Neural cell (in vitro differentiated cells): ENCODE measurements around the gene PRND. TPM values are rescaled to one million over a fixed set of nuclear protein-coding genes. Genes with fewer than 3 reads are reported as not detected.

Experiments
- H2AFZ ChIP-seq: fragments of 200-600, 300-800 bp; sonication (generic), shearing (Covaris generic); 2 replicates; pipeline ENCODE4 v1.6.0; 2014; ENCODE audit warnings: low read depth, mild to moderate bottlenecking, antibody characterized with exemption, low read length, moderate library complexity
- H3F3A ChIP-seq: fragments of 200-600 bp; shearing (Covaris generic); 2 replicates; pipeline ENCODE4 v1.6.1; 2016; ENCODE audit warnings: mild to moderate bottlenecking, moderate library complexity, mixed read lengths, antibody characterized with exemption, low read length; ENCODE audit not compliant: insufficient read depth, poor library complexity, severe bottlenecking
- H3K27ac ChIP-seq: fragments of 200-600, 300-800 bp; sonication (generic), shearing (Covaris generic); 2 replicates; pipeline ENCODE4 v1.5.1; 2014; ENCODE audit warnings: mild to moderate bottlenecking, low read length, moderate library complexity
- H3K27me3 ChIP-seq: fragments of 300-800, 200-600 bp; sonication (generic), shearing (Covaris generic); 2 replicates; pipeline ENCODE4 v1.6.0; 2014; ENCODE audit warnings: mild to moderate bottlenecking, low read depth, low read length, moderate library complexity; ENCODE audit not compliant: insufficient read depth
- H3K36me3 ChIP-seq: fragments of 300-800, 200-600 bp; sonication (generic), shearing (Covaris generic); 2 replicates; pipeline ENCODE4 v1.5.1; 2014; ENCODE audit warnings: mild to moderate bottlenecking, antibody characterized with exemption, low read length, moderate library complexity; ENCODE audit not compliant: insufficient read depth
- H3K4me2 ChIP-seq: fragments of 300-800, 200-600 bp; sonication (generic), shearing (Covaris generic); 2 replicates; pipeline ENCODE4 v1.6.0; 2014; ENCODE audit warnings: mild to moderate bottlenecking, low read length
- H3K4me3 ChIP-seq: fragments of 300-800, 200-600 bp; sonication (generic), shearing (Covaris generic); 2 replicates; pipeline ENCODE4 v1.5.1; 2014; ENCODE audit warnings: mild to moderate bottlenecking, low read length, moderate library complexity
- H3K79me2 ChIP-seq: fragments of 200-600 bp; shearing (Covaris generic); replicated peaks from 2 replicates; pipeline ENCODE4 v1.6.0; 2014; ENCODE audit warnings: mild to moderate bottlenecking, low read length, moderate library complexity; ENCODE audit not compliant: insufficient read depth
- H3K9ac ChIP-seq: fragments of 300-800, 200-600 bp; sonication (generic), shearing (Covaris generic); 2 replicates; pipeline ENCODE4 v1.6.1; 2016; ENCODE audit warnings: mild to moderate bottlenecking, low read length, mixed read lengths
- H3K9me2 ChIP-seq: fragments of 200-600 bp; shearing (Covaris generic); 2 replicates; pipeline ENCODE4 v1.6.1; 2016; ENCODE audit warnings: mild to moderate bottlenecking, low read length, mixed read lengths; ENCODE audit not compliant: insufficient read depth
- H3K9me3 ChIP-seq: fragments of 200-600, 300-800 bp; sonication (generic), shearing (Covaris generic); 2 replicates; pipeline ENCODE4 v1.6.1; 2016; ENCODE audit warnings: mild to moderate bottlenecking, mixed run types, low read length, moderate library complexity, mixed read lengths
- H4K20me1 ChIP-seq: fragments of 200-600 bp; shearing (Covaris generic); 2 replicates; pipeline ENCODE4 v1.6.1; 2016; ENCODE audit warnings: mild to moderate bottlenecking, mixed run types; ENCODE audit not compliant: insufficient read depth
- EP300 ChIP-seq: fragments of 450-650 bp; conservative IDR thresholded peaks from 2 replicates; pipeline ENCODE4 v1.6.1; 2014; ENCODE audit warnings: antibody characterized with exemption, mild to moderate bottlenecking, moderate library complexity; ENCODE audit not compliant: poor library complexity, severe bottlenecking
- EZH2 ChIP-seq: fragments of 200-600, 300-800 bp; shearing (Covaris generic), sonication (generic); IDR thresholded peaks from 2 replicates; pipeline ENCODE4 v1.6.1; 2014; ENCODE audit warnings: antibody characterized with exemption, low read length, borderline replicate concordance, mild to moderate bottlenecking; ENCODE audit not compliant: insufficient read depth, poor library complexity, severe bottlenecking
- MXI1 ChIP-seq: fragments of 450-650 bp; conservative IDR thresholded peaks from 2 replicates; pipeline ENCODE4 v1.6.1; 2014; ENCODE audit warnings: antibody characterized with exemption, mild to moderate bottlenecking; ENCODE audit not compliant: poor library complexity, severe bottlenecking
- POLR2AphosphoS5 ChIP-seq: IDR thresholded peaks from 2 replicates; pipeline ENCODE4 v1.6.1; 2012
- RAD21 ChIP-seq: fragments of 450-650 bp; conservative IDR thresholded peaks from 2 replicates; pipeline ENCODE4 v1.6.1; 2014; ENCODE audit warnings: antibody characterized with exemption, mild to moderate bottlenecking, moderate library complexity
- SMC3 ChIP-seq: fragments of 450-650 bp; conservative IDR thresholded peaks from 2 replicates; pipeline ENCODE4 v1.6.1; 2014; ENCODE audit warnings: antibody characterized with exemption, mild to moderate bottlenecking, moderate library complexity; ENCODE audit not compliant: poor library complexity
- TAF1 ChIP-seq: IDR thresholded peaks from 2 replicates; pipeline ENCODE4 v1.6.1; 2012; ENCODE audit warnings: low read depth
- polyA plus RNA-seq: library from polyadenylated mRNA; depleted of rRNA; stranded (reverse); fragments of >200 nt; gene quantifications from 2 replicates; pipeline ENCODE4 v1.2.3, GENCODE V29; 2014
- TF ChIP-seq, protein P1 (sequence below): fragments of 450-650 bp; IDR thresholded peaks from 2 replicates; pipeline ENCODE4 v1.5.1; 2014; ENCODE audit warnings: antibody characterized with exemption, mild to moderate bottlenecking, moderate library complexity; ENCODE audit not compliant: poor library complexity, severe bottlenecking
- TF ChIP-seq, protein P2 (sequence below): IDR thresholded peaks from 2 replicates; pipeline ENCODE4 v1.6.1; 2012; ENCODE audit warnings: borderline replicate concordance

The PRND gene
- polyA plus RNA-seq, 1 donor from 2014 or later: not detected

DNA sequence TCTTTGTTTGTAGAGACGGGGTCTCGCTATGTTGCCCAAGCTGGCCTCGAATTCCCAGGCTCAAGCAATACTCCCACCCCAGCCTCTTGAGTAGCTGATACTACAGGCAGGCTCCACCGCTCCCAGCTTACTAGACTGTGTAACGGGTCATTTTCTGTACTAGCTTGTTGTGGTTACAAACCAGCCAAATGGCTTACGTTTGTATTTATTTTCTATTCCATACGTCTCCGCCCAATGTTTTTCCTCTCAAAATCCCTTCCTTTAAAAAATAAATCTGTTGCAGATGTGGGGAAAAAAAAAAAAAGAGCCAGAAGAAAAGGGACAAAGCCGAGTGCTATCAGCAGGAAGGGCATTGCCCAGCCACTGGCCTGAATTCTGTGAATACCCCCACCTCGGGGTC is 41.6 kb downstream of the PRND start:
- Histone ChIP-seq H3K27me3 (peaks cover 7% of the 10 kb centered on the region), H3K4me3 (no peak overlapping the region), H2AFZ (no peak overlapping the region), H3K36me3 (no peaks in the 10 kb centered on the region), H3K79me2 (no peaks in the 10 kb centered on the region), H3K9ac (no peak overlapping the region), H4K20me1 (no peaks in the 10 kb centered on the region), H3K27ac (no peak overlapping the region), H3K9me3 (no peaks in the 10 kb centered on the region), H3F3A (no peaks in the 10 kb centered on the region), H3K9me2 (no peaks in the 10 kb centered on the region), H3K4me2 (no peak overlapping the region)
- TF ChIP-seq SMC3: no peak
- TF ChIP-seq POLR2AphosphoS5: no peak
- no peak for TF ChIP-seq EP300
- TF ChIP-seq MXI1: no peak
- TF ChIP-seq RAD21: no peak
- TF ChIP-seq, protein P1, sequence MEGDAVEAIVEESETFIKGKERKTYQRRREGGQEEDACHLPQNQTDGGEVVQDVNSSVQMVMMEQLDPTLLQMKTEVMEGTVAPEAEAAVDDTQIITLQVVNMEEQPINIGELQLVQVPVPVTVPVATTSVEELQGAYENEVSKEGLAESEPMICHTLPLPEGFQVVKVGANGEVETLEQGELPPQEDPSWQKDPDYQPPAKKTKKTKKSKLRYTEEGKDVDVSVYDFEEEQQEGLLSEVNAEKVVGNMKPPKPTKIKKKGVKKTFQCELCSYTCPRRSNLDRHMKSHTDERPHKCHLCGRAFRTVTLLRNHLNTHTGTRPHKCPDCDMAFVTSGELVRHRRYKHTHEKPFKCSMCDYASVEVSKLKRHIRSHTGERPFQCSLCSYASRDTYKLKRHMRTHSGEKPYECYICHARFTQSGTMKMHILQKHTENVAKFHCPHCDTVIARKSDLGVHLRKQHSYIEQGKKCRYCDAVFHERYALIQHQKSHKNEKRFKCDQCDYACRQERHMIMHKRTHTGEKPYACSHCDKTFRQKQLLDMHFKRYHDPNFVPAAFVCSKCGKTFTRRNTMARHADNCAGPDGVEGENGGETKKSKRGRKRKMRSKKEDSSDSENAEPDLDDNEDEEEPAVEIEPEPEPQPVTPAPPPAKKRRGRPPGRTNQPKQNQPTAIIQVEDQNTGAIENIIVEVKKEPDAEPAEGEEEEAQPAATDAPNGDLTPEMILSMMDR: no peak
- no peak for TF ChIP-seq TAF1
- no peak for TF ChIP-seq EZH2
- TF ChIP-seq, protein P2, sequence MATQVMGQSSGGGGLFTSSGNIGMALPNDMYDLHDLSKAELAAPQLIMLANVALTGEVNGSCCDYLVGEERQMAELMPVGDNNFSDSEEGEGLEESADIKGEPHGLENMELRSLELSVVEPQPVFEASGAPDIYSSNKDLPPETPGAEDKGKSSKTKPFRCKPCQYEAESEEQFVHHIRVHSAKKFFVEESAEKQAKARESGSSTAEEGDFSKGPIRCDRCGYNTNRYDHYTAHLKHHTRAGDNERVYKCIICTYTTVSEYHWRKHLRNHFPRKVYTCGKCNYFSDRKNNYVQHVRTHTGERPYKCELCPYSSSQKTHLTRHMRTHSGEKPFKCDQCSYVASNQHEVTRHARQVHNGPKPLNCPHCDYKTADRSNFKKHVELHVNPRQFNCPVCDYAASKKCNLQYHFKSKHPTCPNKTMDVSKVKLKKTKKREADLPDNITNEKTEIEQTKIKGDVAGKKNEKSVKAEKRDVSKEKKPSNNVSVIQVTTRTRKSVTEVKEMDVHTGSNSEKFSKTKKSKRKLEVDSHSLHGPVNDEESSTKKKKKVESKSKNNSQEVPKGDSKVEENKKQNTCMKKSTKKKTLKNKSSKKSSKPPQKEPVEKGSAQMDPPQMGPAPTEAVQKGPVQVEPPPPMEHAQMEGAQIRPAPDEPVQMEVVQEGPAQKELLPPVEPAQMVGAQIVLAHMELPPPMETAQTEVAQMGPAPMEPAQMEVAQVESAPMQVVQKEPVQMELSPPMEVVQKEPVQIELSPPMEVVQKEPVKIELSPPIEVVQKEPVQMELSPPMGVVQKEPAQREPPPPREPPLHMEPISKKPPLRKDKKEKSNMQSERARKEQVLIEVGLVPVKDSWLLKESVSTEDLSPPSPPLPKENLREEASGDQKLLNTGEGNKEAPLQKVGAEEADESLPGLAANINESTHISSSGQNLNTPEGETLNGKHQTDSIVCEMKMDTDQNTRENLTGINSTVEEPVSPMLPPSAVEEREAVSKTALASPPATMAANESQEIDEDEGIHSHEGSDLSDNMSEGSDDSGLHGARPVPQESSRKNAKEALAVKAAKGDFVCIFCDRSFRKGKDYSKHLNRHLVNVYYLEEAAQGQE: no peak

DNA sequence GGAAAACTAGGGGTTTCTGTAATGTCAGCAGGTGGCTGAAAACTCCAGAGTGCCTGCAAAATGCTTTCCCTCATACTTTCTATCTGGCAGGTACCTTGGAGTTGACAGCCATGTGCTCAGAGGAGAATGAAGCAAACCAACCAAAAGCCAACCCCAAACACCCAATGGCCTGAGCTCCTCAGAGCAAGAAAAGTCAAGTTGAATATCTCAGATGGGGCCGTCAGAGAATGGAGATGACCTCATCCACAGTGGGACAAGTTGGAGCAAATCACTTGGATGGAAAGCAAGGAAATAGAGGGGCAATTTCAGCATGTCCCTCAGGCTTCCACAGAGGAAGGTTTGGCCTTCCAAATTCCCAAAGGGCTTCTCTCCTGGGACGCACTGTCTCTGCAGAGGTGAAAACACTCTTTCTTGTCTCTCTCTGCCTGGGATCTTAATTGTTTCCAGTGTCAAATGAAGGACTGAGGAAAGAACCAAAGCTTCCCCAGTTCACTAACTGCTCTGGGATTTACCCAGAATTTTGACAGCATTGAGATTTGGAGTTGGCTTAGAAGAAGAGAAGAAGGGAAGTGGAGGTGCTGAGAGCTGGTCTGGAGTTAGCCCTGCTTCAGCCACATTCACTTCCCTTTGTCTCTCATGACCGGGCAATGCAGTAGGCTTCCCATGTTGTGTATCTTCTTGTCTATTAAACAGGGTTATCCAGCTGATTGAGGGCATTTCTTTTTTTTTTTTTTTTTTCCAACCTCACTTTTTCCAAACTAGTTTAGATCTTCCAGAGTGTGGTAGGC is 42.2 kb downstream of the PRND start:
- H3K36me3 ChIP-seq: no peaks in the 10 kb centered on the region
- H3K9ac ChIP-seq: no peak overlapping the region
- TF ChIP-seq RAD21 (no peak), TAF1 (no peak), EZH2 (no peak), MXI1 (no peak)
- TF ChIP-seq, protein P1: no peak
- H3K27me3 ChIP-seq: peaks cover 7% of the 10 kb centered on the region
- H3K27ac ChIP-seq: no peak overlapping the region
- no peaks in the 10 kb centered on the region for H3K9me3 ChIP-seq
- no peak overlapping the region for H3K4me2 ChIP-seq
- H3K79me2 ChIP-seq: no peaks in the 10 kb centered on the region
- no peaks in the 10 kb centered on the region for H3F3A ChIP-seq
- no peak overlapping the region for H2AFZ ChIP-seq
- no peak overlapping the region for H3K4me3 ChIP-seq
- H4K20me1 ChIP-seq: no peaks in the 10 kb centered on the region
- H3K9me2 ChIP-seq: no peaks in the 10 kb centered on the region
